Measurements from ENCODE around the gene DDX60.
"Not testable (repeated sequence)": the region's sequence is repeated elsewhere in the genome, so short reads cannot be mapped to it uniquely, and the experiment has no call there.

DDX60 gene

GRCh38 chr4:168213511-168213910, 105.0 kb downstream of the DDX60 start:
- not testable (repeated sequence) for DNase-seq (ENCODE audit: low read depth in 3 of 3, low spot score in 1 of 3)

GRCh38 chr4:168212656-168213055, 105.9 kb downstream of the DDX60 start:
- no peak for DNase-seq (ENCODE audit: low read depth in 3 of 3, low spot score in 1 of 3)

GRCh38 chr4:168208957-168209614, 109.5 kb downstream of the DDX60 start:
- no peak for DNase-seq (ENCODE audit: low read depth in 3 of 3, low spot score in 1 of 3)

GRCh38 chr4:168203233-168203911, 115.2 kb downstream of the DDX60 start:
- DNase-seq (ENCODE audit: low read depth in 3 of 3, low spot score in 1 of 3), result no peak

GRCh38 chr4:168200685-168201084, 117.9 kb downstream of the DDX60 start:
- DNase-seq (ENCODE audit: low read depth in 3 of 3, low spot score in 1 of 3), result no peak

GRCh38 chr4:168199260-168199957, 119.1 kb downstream of the DDX60 start:
- DNase-seq (ENCODE audit: low read depth in 3 of 3, low spot score in 1 of 3), result no peak

GRCh38 chr4:168197926-168198325, 120.6 kb downstream of the DDX60 start:
- DNase-seq (ENCODE audit: low read depth in 3 of 3, low spot score in 1 of 3), result no peak

- DNase-seq (ENCODE audit: low read depth in 3 of 3, low spot score in 1 of 3), result no peak
These were observed 129.8 kb downstream of the DDX60 start for GRCh38 chr4:168188754-168189153.

GRCh38 chr4:168183717-168184571, 134.6 kb downstream of the DDX60 start:
- DNase-seq (ENCODE audit: low read depth in 3 of 3, low spot score in 1 of 3), result no peak

- DNase-seq (ENCODE audit: low read depth in 3 of 3, low spot score in 1 of 3), result no peak
These were observed 140.9 kb downstream of the DDX60 start for GRCh38 chr4:168177546-168178149.

GRCh38 chr4:168174308-168174707, 144.2 kb downstream of the DDX60 start:
- DNase-seq (ENCODE audit: low read depth in 3 of 3, low spot score in 1 of 3), result no peak

GRCh38 chr4:168167714-168168284, 150.8 kb downstream of the DDX60 start:
- no peak for DNase-seq (ENCODE audit: low read depth in 3 of 3, low spot score in 1 of 3)
